Cardiac fibroblast (primary cell): ENCODE measurements around the gene GRIK2.
A peak's percentile ranks its signal among the peaks of the same experiment; 100 is the strongest.

Experiments
- DNase-seq, 2 donors: peaks; one replicate each; pipeline versions ENCODE4 v3.0.0 to v3.0.0-alpha.2; 2010; ENCODE audit warnings: low read depth in 2 of 2
- H3K4me3 ChIP-seq, 2 donors: replicated peaks in 1 of 2; 1 replicate in 1 of 2; 2 replicates in 1 of 2; pipeline ENCODE4 v1.5.1; 2011; ENCODE audit warnings: low read depth in 2 of 2, low read length in 2 of 2, mild to moderate bottlenecking in 2 of 2, moderate library complexity in 1 of 2
- TF ChIP-seq, protein P1 (sequence below): IDR thresholded peaks from one replicate; pipeline ENCODE4 v1.5.1; 2011; ENCODE audit warnings: low read depth, mild to moderate bottlenecking, low read length, inconsistent platforms

GRIK2 gene

GRCh38 chr6:101477436-101477835 is 83.9 kb downstream of the GRIK2 start:
- no peak for DNase-seq
- H3K4me3 ChIP-seq: no peak overlapping the region
- TF ChIP-seq, protein P1, sequence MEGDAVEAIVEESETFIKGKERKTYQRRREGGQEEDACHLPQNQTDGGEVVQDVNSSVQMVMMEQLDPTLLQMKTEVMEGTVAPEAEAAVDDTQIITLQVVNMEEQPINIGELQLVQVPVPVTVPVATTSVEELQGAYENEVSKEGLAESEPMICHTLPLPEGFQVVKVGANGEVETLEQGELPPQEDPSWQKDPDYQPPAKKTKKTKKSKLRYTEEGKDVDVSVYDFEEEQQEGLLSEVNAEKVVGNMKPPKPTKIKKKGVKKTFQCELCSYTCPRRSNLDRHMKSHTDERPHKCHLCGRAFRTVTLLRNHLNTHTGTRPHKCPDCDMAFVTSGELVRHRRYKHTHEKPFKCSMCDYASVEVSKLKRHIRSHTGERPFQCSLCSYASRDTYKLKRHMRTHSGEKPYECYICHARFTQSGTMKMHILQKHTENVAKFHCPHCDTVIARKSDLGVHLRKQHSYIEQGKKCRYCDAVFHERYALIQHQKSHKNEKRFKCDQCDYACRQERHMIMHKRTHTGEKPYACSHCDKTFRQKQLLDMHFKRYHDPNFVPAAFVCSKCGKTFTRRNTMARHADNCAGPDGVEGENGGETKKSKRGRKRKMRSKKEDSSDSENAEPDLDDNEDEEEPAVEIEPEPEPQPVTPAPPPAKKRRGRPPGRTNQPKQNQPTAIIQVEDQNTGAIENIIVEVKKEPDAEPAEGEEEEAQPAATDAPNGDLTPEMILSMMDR: no peak

GRCh38 chr6:101478891-101479290 is 85.4 kb downstream of the GRIK2 start:
- no peak overlapping the region for H3K4me3 ChIP-seq
- DNase-seq: no peak
- TF ChIP-seq, protein P1: no peak

- DNase-seq: no peak
- H3K4me3 ChIP-seq: no peak overlapping the region
- TF ChIP-seq, protein P1: no peak
Observed at GRCh38 chr6:101482606-101483005, 89.1 kb downstream of the GRIK2 start.

DNA sequence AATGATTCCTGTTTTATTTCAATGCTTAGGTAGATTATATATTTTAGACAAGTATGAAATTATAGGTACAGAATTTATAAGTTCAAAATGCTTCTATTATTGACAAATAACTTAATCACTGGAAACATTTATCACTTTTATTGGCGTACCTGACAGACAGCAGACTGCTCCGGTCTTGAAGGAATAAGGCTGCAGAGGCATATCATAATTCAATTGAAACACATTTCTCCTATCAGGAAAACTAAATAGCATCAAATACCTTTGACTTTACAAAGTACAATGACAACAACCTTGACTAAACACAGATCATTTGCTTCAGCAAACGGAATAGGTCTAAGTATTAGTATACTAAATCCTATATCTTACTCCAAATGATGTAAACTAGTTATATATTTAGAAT is 91.3 kb downstream of the GRIK2 start:
- no peak overlapping the region for H3K4me3 ChIP-seq
- TF ChIP-seq, protein P1: no peak
- no peak for DNase-seq

- no peak overlapping the region for H3K4me3 ChIP-seq
- TF ChIP-seq, protein P1: no peak
Observed at GRCh38 chr6:101486124-101486523, 92.6 kb downstream of the GRIK2 start.

GRCh38 chr6:101486726-101487125 is 93.2 kb downstream of the GRIK2 start:
- TF ChIP-seq, protein P1: no peak
- no peak overlapping the region for H3K4me3 ChIP-seq
- no peak for DNase-seq

More at GRCh38 chr6:101486124-101486523, 92.6 kb downstream of the GRIK2 start:
- no peak for DNase-seq

DNA sequence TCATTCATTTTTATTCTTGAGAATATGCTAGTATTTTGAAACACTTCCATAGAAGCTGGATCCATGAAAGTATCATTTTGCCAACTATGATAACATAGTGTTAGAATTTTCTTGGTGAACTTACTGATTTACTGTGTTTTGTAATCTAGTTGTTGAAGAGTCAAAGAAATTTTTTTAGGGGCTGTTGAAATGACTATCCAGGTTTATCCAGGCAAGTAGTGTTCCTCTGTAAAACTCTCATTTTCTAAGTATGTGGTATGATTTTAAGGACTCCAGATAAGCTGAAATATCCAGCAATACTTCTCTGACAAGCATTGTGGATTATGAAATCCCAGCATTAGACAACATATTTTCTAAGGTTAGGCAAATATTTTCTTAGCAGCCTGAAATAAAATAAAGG is 95.9 kb downstream of the GRIK2 start:
- H3K4me3 ChIP-seq: no peak overlapping the region
- peak in 1 of 2 donors; percentile 32 for DNase-seq
- TF ChIP-seq, protein P1: no peak
